Panc1 (cell line): Measurements from ENCODE around the gene MOV10.

Experiments used
- CTCF ChIP-seq: fragments of 450-650 bp; IDR thresholded peaks from 2 replicates; pipeline ENCODE4 v1.5.1; 2017; ENCODE audit warnings: mild to moderate bottlenecking
- POLR2AphosphoS5 ChIP-seq: IDR thresholded peaks from 2 replicates; pipeline ENCODE4 v1.6.1; 2012; ENCODE audit warnings: mild to moderate bottlenecking, low read depth, low read length, moderate library complexity
- REST ChIP-seq, 2 experiments: IDR thresholded peaks; 2 replicates each; pipeline ENCODE4 v1.6.1; 2011 to 2012; ENCODE audit warnings: low read depth in 2 of 2, control low read depth in 1 of 2, low read length in 1 of 2, mild to moderate bottlenecking in 1 of 2, moderate library complexity in 1 of 2; ENCODE audit not compliant: insufficient read depth in 1 of 2
- SIN3A ChIP-seq: IDR thresholded peaks from 2 replicates; pipeline ENCODE4 v1.6.1; 2012; ENCODE audit warnings: low read depth, mild to moderate bottlenecking, low read length, moderate library complexity, borderline replicate concordance; ENCODE audit not compliant: insufficient read depth
- TCF7L2 ChIP-seq: IDR thresholded peaks from 2 replicates; pipeline ENCODE4 v1.6.1; 2011; ENCODE audit warnings: mild to moderate bottlenecking, low read depth, low read length, inconsistent platforms

GRCh38 chr1:112689196-112689841, 14.9 kb downstream of the MOV10 start:
- TF ChIP-seq CTCF (no peak), POLR2AphosphoS5 (no peak), SIN3A (no peak), REST (IDR thresholded peaks at IDR 0.05; ENCODE audit: insufficient read depth in 1 of 2, low read depth in 2 of 2, low read length in 1 of 2) (no peak), TCF7L2 (no peak)
